ENCODE data around the gene ATG2B. TPM values are rescaled to one million over a fixed set of nuclear protein-coding genes. Genes with fewer than 3 reads are reported as not detected.

Gene ATG2B
- polyA plus RNA-seq, 4 donors, result 3.8 to 32.0 (median 4.9) TPM

DNA sequence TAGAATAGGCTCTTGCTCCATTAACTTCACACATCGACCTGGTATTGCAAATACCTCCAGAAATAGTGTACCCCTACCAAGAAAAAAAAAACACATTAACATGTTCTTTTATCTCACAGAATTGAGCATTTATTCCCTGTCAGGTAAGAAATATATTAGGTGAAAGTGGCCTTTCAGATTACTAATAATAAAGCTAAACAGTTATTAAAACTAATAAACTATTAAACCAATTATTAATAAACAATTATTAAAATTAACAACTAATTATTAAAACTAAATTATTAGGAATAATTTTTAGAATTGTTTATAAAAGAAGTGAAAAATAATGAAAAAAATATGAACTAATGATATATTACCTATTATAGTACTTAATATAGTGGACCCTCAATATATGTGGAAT is 21.6 kb upstream of the ATG2B start:
- WGBS, 3 donors, result 90 to 100% (median 96%) methylated on average over 1 of the region's 1 CpG
- peak; percentile 89 for FAIRE-seq

DNA sequence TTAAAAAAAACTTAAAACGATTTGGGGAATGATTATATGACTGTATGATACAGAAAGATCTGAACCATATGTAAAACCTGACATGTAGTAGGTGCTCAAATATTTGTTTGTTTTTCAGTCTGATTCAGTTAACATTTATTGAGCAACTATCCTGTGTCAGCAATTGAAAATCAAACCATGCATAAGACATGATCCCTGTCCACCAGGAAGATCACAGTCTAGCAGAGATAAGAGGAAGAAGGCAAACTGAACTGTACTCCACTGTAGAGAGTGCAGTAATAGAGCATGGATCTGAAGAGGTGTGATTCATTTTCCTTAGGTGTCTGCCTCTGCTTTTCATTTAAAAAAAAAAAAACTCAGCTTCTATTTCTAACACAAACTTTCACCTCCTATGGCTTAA is 20.9 kb upstream of the ATG2B start:
- DNase-seq, result peak in 1 of 2 donors; percentile 39
- H3K36me3 ChIP-seq (ENCODE audit: control insufficient read depth in 3 of 3, insufficient read depth in 2 of 3, low read depth in 1 of 3, low read length in 3 of 3), result peaks cover 0 to 7% (median 6%) of the 10 kb centered on the region in 3 donors
- no peak for FAIRE-seq
- 48 to 78% (median 50%) methylated on average over 1 of the region's 1 CpG for WGBS, 3 donors
- no peaks in the 10 kb centered on the region for H3K27me3 ChIP-seq (ENCODE audit: control insufficient read depth in 3 of 3, insufficient read depth in 3 of 3, low read length in 3 of 3)
- no peaks in the 10 kb centered on the region for H3K4me1 ChIP-seq (ENCODE audit: control insufficient read depth in 3 of 3, insufficient read depth in 2 of 3, low read depth in 1 of 3, low read length in 2 of 3)
- no peak overlapping the region for H3K4me3 ChIP-seq (ENCODE audit: low read depth in 1 of 3, low read length in 3 of 3)
- H3K27ac ChIP-seq (ENCODE audit: low read depth in 1 of 3, low read length in 2 of 3), result no peak overlapping the region
- H3K9me3 ChIP-seq (ENCODE audit: control insufficient read depth in 2 of 2, insufficient read depth in 1 of 2, low read depth in 1 of 2, low read length in 1 of 2), result no peaks in the 10 kb centered on the region

More for the DNA sequence above, 21.6 kb upstream of the ATG2B start:
- Histone ChIP-seq H3K4me1 (ENCODE audit: control insufficient read depth in 3 of 3, insufficient read depth in 2 of 3, low read depth in 1 of 3, low read length in 2 of 3) (no peaks in the 10 kb centered on the region), H3K27me3 (ENCODE audit: control insufficient read depth in 3 of 3, insufficient read depth in 3 of 3, low read length in 3 of 3) (no peaks in the 10 kb centered on the region), H3K4me3 (ENCODE audit: low read depth in 1 of 3, low read length in 3 of 3) (no peak overlapping the region), H3K9me3 (ENCODE audit: control insufficient read depth in 2 of 2, insufficient read depth in 1 of 2, low read depth in 1 of 2, low read length in 1 of 2) (no peaks in the 10 kb centered on the region), H3K27ac (ENCODE audit: low read depth in 1 of 3, low read length in 2 of 3) (no peak overlapping the region), H3K36me3 (ENCODE audit: control insufficient read depth in 3 of 3, insufficient read depth in 2 of 3, low read depth in 1 of 3, low read length in 3 of 3) (peaks cover 0 to 7% (median 6%) of the 10 kb centered on the region in 3 donors)
- no peak for DNase-seq

DNA sequence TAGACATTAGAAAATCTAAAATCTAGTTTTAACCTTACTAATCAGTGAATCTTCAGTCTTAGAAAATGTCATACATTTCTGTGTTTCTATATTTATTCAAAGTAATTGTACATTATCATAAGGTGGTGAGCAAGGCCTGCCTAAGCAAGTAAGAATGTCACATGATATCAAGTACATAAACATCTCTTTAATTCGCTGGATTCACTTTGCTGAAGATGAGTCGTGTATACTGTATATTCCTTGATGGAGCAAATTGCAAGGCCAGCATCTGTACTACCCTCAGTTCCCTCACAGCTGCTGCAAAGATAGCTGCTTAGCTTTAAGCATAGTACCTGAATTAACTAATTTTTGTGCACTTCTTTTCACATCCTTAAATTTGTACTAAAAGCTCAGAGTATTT is 20.3 kb upstream of the ATG2B start:
- no peaks in the 10 kb centered on the region for H3K9me3 ChIP-seq (ENCODE audit: control insufficient read depth in 2 of 2, insufficient read depth in 1 of 2, low read depth in 1 of 2, low read length in 1 of 2)
- H3K27ac ChIP-seq (ENCODE audit: low read depth in 1 of 3, low read length in 2 of 3), result no peak overlapping the region
- H3K36me3 ChIP-seq (ENCODE audit: control insufficient read depth in 3 of 3, insufficient read depth in 2 of 3, low read depth in 1 of 3, low read length in 3 of 3), result peaks cover 0 to 7% (median 6%) of the 10 kb centered on the region in 3 donors
- H3K4me3 ChIP-seq (ENCODE audit: low read depth in 1 of 3, low read length in 3 of 3), result no peak overlapping the region
- WGBS, 3 donors, result 86 to 88% (median 87%) methylated on average over 2 of the region's 2 CpGs
- no peak for DNase-seq
- no peaks in the 10 kb centered on the region for H3K4me1 ChIP-seq (ENCODE audit: control insufficient read depth in 3 of 3, insufficient read depth in 2 of 3, low read depth in 1 of 3, low read length in 2 of 3)
- no peaks in the 10 kb centered on the region for H3K27me3 ChIP-seq (ENCODE audit: control insufficient read depth in 3 of 3, insufficient read depth in 3 of 3, low read length in 3 of 3)
- FAIRE-seq, result no peak

DNA sequence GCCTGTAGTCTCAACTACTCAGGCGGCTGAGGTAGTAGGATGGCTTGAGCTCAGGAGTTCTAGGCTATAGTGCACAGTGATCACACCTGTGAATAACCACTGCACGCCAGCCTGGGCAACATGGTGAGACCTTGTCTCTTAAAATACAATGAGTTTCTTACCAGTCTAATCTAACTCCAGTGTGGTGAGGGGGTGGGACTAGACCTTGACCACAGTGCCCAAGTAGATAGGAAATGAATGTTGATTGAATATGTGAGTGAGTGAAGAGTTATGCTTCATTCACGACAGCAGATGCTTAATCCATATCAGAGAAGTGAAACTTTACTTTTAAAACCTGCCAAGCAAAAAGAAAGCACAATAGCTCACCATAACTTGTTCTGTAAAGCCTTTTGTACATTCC is 17.6 kb upstream of the ATG2B start:
- 73 to 85% (median 81%) methylated on average over 3 of the region's 3 CpGs for WGBS, 3 donors
- H3K4me3 ChIP-seq (ENCODE audit: low read depth in 1 of 3, low read length in 3 of 3), result no peak overlapping the region
- H3K36me3 ChIP-seq (ENCODE audit: control insufficient read depth in 3 of 3, insufficient read depth in 2 of 3, low read depth in 1 of 3, low read length in 3 of 3), result peaks cover 0 to 6% (median 6%) of the 10 kb centered on the region in 3 donors
- FAIRE-seq (no peak), DNase-seq (peak in 1 of 2 donors; percentile 15)
- H3K4me1 ChIP-seq (ENCODE audit: control insufficient read depth in 3 of 3, insufficient read depth in 2 of 3, low read depth in 1 of 3, low read length in 2 of 3), result peaks cover 0 to 2% (median 0%) of the 10 kb centered on the region in 3 donors
- no peaks in the 10 kb centered on the region for H3K27me3 ChIP-seq (ENCODE audit: control insufficient read depth in 3 of 3, insufficient read depth in 3 of 3, low read length in 3 of 3)
- no peaks in the 10 kb centered on the region for H3K9me3 ChIP-seq (ENCODE audit: control insufficient read depth in 2 of 2, insufficient read depth in 1 of 2, low read depth in 1 of 2, low read length in 1 of 2)
- no peak overlapping the region for H3K27ac ChIP-seq (ENCODE audit: low read depth in 1 of 3, low read length in 2 of 3)

DNA sequence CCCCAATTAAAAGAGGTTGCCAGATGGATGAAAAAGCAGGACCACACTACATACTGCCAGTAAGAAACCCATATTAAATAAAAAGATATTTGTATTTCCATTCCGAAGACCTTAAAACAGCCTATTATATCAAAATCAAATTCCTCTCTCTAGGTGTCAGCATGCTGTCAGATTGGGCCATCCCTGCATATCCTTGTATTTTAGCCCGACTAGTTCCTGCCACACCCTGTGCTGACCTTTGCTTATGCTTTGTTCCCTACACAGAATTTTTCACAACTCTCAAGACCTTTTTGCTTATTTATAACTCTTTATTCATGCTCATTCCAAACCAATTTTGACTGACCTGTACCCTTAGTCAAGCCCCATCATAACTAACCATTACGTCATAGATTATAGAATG is 13.0 kb upstream of the ATG2B start:
- peak; percentile 19 to 74 for DNase-seq
- H3K9me3 ChIP-seq (ENCODE audit: control insufficient read depth in 2 of 2, insufficient read depth in 1 of 2, low read depth in 1 of 2, low read length in 1 of 2), result no peaks in the 10 kb centered on the region
- H3K27me3 ChIP-seq (ENCODE audit: control insufficient read depth in 3 of 3, insufficient read depth in 3 of 3, low read length in 3 of 3), result no peaks in the 10 kb centered on the region
- H3K4me1 ChIP-seq (ENCODE audit: control insufficient read depth in 3 of 3, insufficient read depth in 2 of 3, low read depth in 1 of 3, low read length in 2 of 3), result peaks cover 0 to 3% (median 0%) of the 10 kb centered on the region in 3 donors
- peaks cover 0 to 2% (median 0%) of the 10 kb centered on the region in 3 donors for H3K36me3 ChIP-seq (ENCODE audit: control insufficient read depth in 3 of 3, insufficient read depth in 2 of 3, low read depth in 1 of 3, low read length in 3 of 3)
- FAIRE-seq, result no peak
- no peak overlapping the region for H3K4me3 ChIP-seq (ENCODE audit: low read depth in 1 of 3, low read length in 3 of 3)
- H3K27ac ChIP-seq (ENCODE audit: low read depth in 1 of 3, low read length in 2 of 3), result peak overlapping the region in 1 of 3 donors; percentile 49
- 60 to 78% (median 71%) methylated on average over 3 of the region's 3 CpGs for whole genome bisulfite sequencing, 3 donors

DNA sequence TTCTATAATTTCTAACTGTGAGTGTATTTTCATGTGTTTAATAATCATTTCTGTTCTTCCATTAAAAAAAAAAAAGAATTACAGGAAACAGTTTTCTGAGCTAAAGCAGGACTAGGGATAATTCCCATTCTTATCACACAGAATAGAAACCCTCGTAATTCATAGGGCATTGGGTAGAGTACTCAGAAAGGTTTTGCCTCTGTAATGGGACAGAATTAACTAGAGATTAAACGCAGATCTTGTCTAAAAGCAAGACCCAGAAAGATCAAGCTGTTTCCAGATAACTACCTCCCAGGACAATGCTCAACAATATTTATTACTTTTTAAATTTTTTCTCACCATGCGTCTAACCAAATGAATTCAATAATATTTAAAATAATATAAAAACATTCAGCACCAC is 10.4 kb upstream of the ATG2B start:
- H3K4me1 ChIP-seq (ENCODE audit: control insufficient read depth in 3 of 3, insufficient read depth in 2 of 3, low read depth in 1 of 3, low read length in 2 of 3), result peaks cover 0 to 5% (median 0%) of the 10 kb centered on the region in 3 donors
- H3K4me3 ChIP-seq (ENCODE audit: low read depth in 1 of 3, low read length in 3 of 3), result no peak overlapping the region
- DNase-seq (no peak), FAIRE-seq (no peak)
- WGBS, 3 donors, result 82 to 93% (median 92%) methylated on average over 3 of the region's 3 CpGs
- no peaks in the 10 kb centered on the region for H3K9me3 ChIP-seq (ENCODE audit: control insufficient read depth in 2 of 2, insufficient read depth in 1 of 2, low read depth in 1 of 2, low read length in 1 of 2)
- H3K27ac ChIP-seq (ENCODE audit: low read depth in 1 of 3, low read length in 2 of 3), result no peak overlapping the region
- peaks cover 0 to 2% (median 2%) of the 10 kb centered on the region in 3 donors for H3K36me3 ChIP-seq (ENCODE audit: control insufficient read depth in 3 of 3, insufficient read depth in 2 of 3, low read depth in 1 of 3, low read length in 3 of 3)
- H3K27me3 ChIP-seq (ENCODE audit: control insufficient read depth in 3 of 3, insufficient read depth in 3 of 3, low read length in 3 of 3), result no peaks in the 10 kb centered on the region

DNA sequence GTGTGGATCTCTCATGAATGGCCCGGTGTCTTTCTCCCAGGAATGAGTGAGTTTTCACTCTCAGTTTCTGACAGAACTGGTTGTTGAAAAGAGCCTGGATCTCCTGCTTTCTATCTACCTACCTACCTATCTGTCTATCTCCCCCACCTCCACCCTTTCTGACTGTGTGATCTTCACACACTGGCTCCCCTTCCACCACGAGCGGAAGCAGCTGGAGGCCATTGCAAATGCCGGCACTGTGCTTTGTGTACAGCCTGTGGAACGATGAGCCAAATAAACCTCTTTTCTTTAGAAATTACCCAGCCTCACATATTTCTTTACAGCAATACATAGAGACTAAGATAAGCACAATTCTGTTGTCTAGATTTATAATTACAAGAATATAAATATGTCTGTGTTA is 7.4 kb upstream of the ATG2B start:
- FAIRE-seq (no peak), DNase-seq (no peak)
- Histone ChIP-seq H3K4me1 (ENCODE audit: control insufficient read depth in 3 of 3, insufficient read depth in 2 of 3, low read depth in 1 of 3, low read length in 2 of 3) (peaks cover 0 to 4% (median 3%) of the 10 kb centered on the region in 3 donors), H3K36me3 (ENCODE audit: control insufficient read depth in 3 of 3, insufficient read depth in 2 of 3, low read depth in 1 of 3, low read length in 3 of 3) (peaks cover 0 to 2% (median 0%) of the 10 kb centered on the region in 3 donors), H3K9me3 (ENCODE audit: control insufficient read depth in 2 of 2, insufficient read depth in 1 of 2, low read depth in 1 of 2, low read length in 1 of 2) (no peaks in the 10 kb centered on the region), H3K4me3 (ENCODE audit: low read depth in 1 of 3, low read length in 3 of 3) (no peak overlapping the region), H3K27me3 (ENCODE audit: control insufficient read depth in 3 of 3, insufficient read depth in 3 of 3, low read length in 3 of 3) (no peaks in the 10 kb centered on the region), H3K27ac (ENCODE audit: low read depth in 1 of 3, low read length in 2 of 3) (no peak overlapping the region)
- WGBS, 3 donors, result 90 to 97% (median 96%) methylated on average over 5 of the region's 5 CpGs

DNA sequence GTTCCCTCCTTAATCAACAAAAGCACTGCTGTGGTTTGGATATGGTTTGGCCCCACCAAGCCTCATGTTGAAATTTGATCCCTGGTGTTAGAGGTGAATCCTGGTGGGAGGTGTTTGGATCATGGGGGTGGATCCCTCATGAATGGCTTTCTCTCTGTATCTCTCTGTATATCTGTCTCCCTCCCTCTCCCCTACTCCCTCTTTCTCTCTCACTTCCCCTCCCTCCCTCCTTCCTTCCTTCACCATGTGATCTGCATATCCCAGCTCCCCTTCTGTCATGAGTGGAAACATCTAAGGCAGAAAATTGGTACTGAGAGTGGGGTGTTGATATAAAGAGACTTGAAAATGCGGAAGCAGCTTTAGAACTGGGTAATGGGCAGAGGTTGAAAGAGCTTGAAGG is 5.4 kb upstream of the ATG2B start:
- H3K4me1 ChIP-seq (ENCODE audit: control insufficient read depth in 3 of 3, insufficient read depth in 2 of 3, low read depth in 1 of 3, low read length in 2 of 3), result peaks cover 0 to 12% (median 3%) of the 10 kb centered on the region in 3 donors
- no peak for DNase-seq
- peaks cover 0 to 2% (median 0%) of the 10 kb centered on the region in 3 donors for H3K36me3 ChIP-seq (ENCODE audit: control insufficient read depth in 3 of 3, insufficient read depth in 2 of 3, low read depth in 1 of 3, low read length in 3 of 3)
- WGBS, 3 donors, result 92 to 98% (median 97%) methylated on average over 1 of the region's 1 CpG
- H3K4me3 ChIP-seq (ENCODE audit: low read depth in 1 of 3, low read length in 3 of 3), result no peak overlapping the region
- H3K9me3 ChIP-seq (ENCODE audit: control insufficient read depth in 2 of 2, insufficient read depth in 1 of 2, low read depth in 1 of 2, low read length in 1 of 2), result no peaks in the 10 kb centered on the region
- H3K27me3 ChIP-seq (ENCODE audit: control insufficient read depth in 3 of 3, insufficient read depth in 3 of 3, low read length in 3 of 3), result no peaks in the 10 kb centered on the region
- H3K27ac ChIP-seq (ENCODE audit: low read depth in 1 of 3, low read length in 2 of 3), result no peak overlapping the region
- FAIRE-seq, result no peak

DNA sequence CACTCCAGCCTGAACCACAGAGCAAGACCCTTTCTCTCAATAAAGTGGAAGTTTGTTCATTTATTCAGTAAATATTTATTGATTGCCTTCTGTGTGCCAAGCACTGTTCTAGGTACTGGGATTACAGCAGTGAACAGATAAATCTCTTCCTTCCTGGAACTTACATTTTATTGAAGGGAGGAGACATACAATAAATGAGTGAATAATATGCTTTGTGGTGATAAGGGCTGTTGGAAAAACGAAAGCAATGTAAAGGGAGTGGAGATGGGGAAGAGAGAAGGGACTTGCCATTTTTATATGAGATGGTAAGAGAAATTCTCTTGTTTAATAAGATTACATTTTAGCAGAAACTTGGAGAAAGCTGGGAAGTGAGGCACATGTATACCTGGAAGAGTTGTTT is 1.8 kb upstream of the ATG2B start:
- Histone ChIP-seq H3K27me3 (ENCODE audit: control insufficient read depth in 3 of 3, insufficient read depth in 3 of 3, low read length in 3 of 3) (no peaks in the 10 kb centered on the region), H3K36me3 (ENCODE audit: control insufficient read depth in 3 of 3, insufficient read depth in 2 of 3, low read depth in 1 of 3, low read length in 3 of 3) (peaks cover 0 to 2% (median 0%) of the 10 kb centered on the region in 3 donors), H3K4me3 (ENCODE audit: low read depth in 1 of 3, low read length in 3 of 3) (peak overlapping the region in 2 of 3 donors; percentile 90 to 96), H3K27ac (ENCODE audit: low read depth in 1 of 3, low read length in 2 of 3) (peak overlapping the region; percentile 88 to 96 (median 94)), H3K9me3 (ENCODE audit: control insufficient read depth in 2 of 2, insufficient read depth in 1 of 2, low read depth in 1 of 2, low read length in 1 of 2) (no peaks in the 10 kb centered on the region), H3K4me1 (ENCODE audit: control insufficient read depth in 3 of 3, insufficient read depth in 2 of 3, low read depth in 1 of 3, low read length in 2 of 3) (peaks cover 2 to 17% (median 6%) of the 10 kb centered on the region in 3 donors)
- DNase-seq, result peak; percentile 69 to 89
- FAIRE-seq, result peak; percentile 47
- WGBS, 3 donors, result 18 to 60% (median 35%) methylated on average over 1 of the region's 1 CpG

Data from small intestine (tissue), 7 donors.